Measurements from ENCODE around the gene ERGIC1.
A peak's percentile ranks its signal among the peaks of the same experiment; 100 is the strongest.

The ERGIC1 gene

DNA sequence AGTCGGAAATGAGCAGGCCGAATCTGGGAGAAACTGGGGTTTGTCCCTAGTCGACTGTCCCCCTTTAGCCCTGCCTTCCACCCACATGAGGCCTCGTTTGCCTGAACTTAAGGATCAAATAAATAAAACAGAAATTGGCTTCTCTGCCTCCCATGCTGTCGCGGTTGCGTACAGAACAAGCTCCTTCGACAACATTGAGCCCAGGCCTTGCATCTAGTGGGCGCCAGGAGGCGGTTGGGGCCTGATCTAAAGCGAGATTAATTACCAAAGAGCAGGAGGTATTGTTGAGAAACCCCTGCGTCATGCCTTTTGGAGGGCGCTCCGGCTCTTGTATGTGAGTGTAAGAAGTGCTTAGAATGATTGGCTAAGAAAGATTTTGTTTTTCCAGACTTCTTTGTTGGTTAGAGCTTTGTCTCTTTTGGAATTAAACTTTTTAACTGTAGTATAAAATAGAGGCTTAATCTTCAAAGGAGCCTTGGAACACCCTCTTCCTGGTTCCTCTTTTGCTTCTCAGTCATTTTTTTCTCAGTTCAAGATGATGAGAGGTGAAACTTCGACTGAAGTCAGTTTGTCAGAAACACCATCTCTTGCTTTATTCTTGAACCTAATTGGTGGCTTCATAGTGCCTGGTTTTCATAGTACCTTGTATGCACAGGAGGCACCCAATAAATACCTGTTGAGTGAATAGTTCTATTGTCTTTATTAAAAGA is 150.3 kb downstream of the ERGIC1 start:
- DNase-seq (ENCODE audit: low read depth) = peak; percentile 46

DNA sequence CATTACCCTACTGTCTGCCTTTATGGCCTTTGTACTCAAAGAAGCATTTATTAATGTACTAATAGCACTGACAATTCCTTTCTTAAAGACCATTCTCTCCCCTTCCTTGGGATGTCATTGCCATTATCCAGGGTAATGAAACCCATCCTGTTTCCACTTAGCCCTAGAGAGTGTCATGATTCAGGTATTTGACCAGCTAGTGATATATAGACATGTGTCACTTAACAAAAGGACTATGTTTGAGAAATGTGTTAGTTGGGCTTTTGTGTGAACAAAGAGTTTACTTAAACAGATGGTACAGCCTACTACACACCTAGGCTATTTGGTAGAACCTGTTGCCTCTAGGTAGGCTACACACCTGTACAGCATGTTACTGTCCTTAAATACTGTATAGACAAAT is 151.5 kb downstream of the ERGIC1 start:
- DNase-seq (ENCODE audit: low read depth) = no peak

- no peak for DNase-seq (ENCODE audit: low read depth)
Observed at GRCh38 chr5:172988276-172988675, 154.2 kb downstream of the ERGIC1 start.

- DNase-seq (ENCODE audit: low read depth) = no peak
Observed at GRCh38 chr5:172990776-172991175, 156.7 kb downstream of the ERGIC1 start.

GRCh38 chr5:172994405-172994804 is 160.4 kb downstream of the ERGIC1 start:
- no peak for DNase-seq (ENCODE audit: low read depth)

DNA sequence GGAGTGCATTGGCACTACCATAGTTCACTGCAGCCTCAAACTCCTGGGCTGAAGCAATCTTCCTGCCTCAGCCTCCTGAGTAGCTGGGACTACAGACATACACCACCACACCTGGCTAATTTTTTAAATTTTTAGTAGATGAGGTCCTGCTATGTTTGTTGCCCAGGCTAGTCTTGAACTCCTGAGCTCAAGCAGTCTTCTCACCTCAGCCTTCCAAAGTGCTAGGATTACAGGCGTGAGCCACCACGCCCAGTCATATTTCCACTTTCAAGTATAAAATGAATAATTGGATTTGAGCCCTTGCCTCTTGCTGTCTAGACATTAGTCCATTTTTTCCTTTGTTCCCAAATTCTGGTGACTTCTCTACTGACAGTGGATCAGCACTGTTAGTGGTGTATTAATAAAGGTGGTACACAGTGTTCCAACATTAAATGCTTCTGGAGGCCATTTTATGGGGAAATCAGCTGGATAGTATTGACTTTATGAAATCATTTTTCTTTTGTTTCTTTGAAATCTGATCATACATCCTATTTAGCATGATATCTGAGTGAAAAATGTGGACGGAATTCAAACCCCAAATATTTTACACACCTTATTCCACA is 165.4 kb downstream of the ERGIC1 start:
- DNase-seq (ENCODE audit: low read depth) = no peak

- DNase-seq (ENCODE audit: low read depth) = no peak
Observed at GRCh38 chr5:172999974-173000373, 165.9 kb downstream of the ERGIC1 start.

DNA sequence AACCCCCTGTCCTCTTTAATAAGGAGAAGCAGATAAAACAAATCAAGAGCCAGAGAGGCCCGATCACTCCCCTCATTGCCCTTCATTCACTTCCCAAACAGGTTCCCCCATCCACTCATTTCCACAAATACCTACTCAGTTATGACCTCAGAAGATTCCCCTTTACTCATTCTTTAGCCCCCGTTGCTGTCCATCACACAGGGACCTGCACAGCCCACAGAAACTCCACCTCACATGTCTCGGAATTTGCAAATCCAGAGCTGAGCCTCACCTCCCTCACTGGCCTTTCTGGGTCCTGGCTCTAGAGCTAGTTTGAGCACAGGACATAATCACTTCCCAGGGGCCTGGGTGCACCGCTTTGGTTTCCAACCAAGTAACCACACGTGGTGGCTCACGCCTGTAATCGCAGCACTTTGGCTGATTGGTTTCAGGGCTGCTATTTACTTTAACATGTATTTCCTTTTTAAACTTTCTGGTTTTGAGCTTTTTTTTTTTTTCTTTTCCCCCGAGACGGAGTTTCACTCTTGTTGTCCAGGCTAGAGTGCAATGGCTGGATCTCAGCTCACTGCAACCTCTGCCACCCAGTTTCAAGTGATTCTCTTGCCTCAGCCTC is 167.3 kb downstream of the ERGIC1 start:
- no peak for DNase-seq (ENCODE audit: low read depth)
